Spleen (tissue), 11 donors: ENCODE results near the gene DLG1. TPM values are rescaled to one million over a fixed set of nuclear protein-coding genes. Genes with fewer than 3 reads are reported as not detected.

Source experiments
- DNase-seq: peaks from one replicate; pipeline ENCODE4 v3.0.0-alpha.2; 2020
- H3K27ac ChIP-seq, 8 donors: fragments of 200-600 bp; sonication (generic) in 7 of 8; 1 replicate in 4 of 8; 2 replicates in 4 of 8; pipeline versions ENCODE4 v1.5.0 to v1.8.0; 2016 to 2021; ENCODE audit warnings: inconsistent platforms in 4 of 8, mild to moderate bottlenecking in 4 of 8, moderate library complexity in 1 of 8
- H3K27me3 ChIP-seq, 7 donors: fragments of 200-600 bp; sonication (generic) in 6 of 7; replicated peaks in 1 of 7; 1 replicate in 4 of 7; 2 replicates in 3 of 7; pipeline versions ENCODE4 v1.5.0 to v1.8.0; 2016 to 2021; ENCODE audit warnings: inconsistent platforms in 3 of 7, mild to moderate bottlenecking in 1 of 7
- H3K36me3 ChIP-seq, 6 donors: fragments of 200-600 bp; sonication (generic) in 5 of 6; 1 replicate in 4 of 6; 2 replicates in 2 of 6; pipeline versions ENCODE4 v1.5.0 to v1.8.0; 2016 to 2021; ENCODE audit warnings: inconsistent platforms in 2 of 6
- H3K4me1 ChIP-seq, 6 donors: fragments of 200-600 bp; sonication (generic) in 5 of 6; 1 replicate in 3 of 6; 2 replicates in 3 of 6; pipeline versions ENCODE4 v1.5.0 to v1.8.0; 2016 to 2021; ENCODE audit warnings: inconsistent platforms in 3 of 6
- H3K4me3 ChIP-seq, 8 donors: fragments of 200-600 bp; sonication (generic) in 7 of 8; 1 replicate in 4 of 8; 2 replicates in 4 of 8; pipeline versions ENCODE4 v1.5.0 to v1.8.0; 2016 to 2021; ENCODE audit warnings: inconsistent platforms in 4 of 8, mild to moderate bottlenecking in 4 of 8, moderate library complexity in 2 of 8
- H3K9me3 ChIP-seq, 8 donors: fragments of 200-600 bp; sonication (generic) in 7 of 8; 1 replicate in 4 of 8; 2 replicates in 4 of 8; pipeline versions ENCODE4 v1.5.0 to v1.8.0; 2016 to 2021; ENCODE audit warnings: inconsistent platforms in 4 of 8
- POLR2A ChIP-seq, 3 donors: fragments of 450-650 bp; IDR thresholded peaks; one replicate each; pipeline ENCODE4 v1.5.1; 2017; ENCODE audit warnings: antibody characterized with exemption in 3 of 3, mild to moderate bottlenecking in 1 of 3
- POLR2AphosphoS5 ChIP-seq, 3 donors: sonication (generic); formaldehyde crosslinking; IDR thresholded peaks; one replicate each; pipeline ENCODE4 v1.5.1; 2017; ENCODE audit warnings: antibody characterized with exemption in 3 of 3
- whole genome bisulfite sequencing, 5 donors: extraction: QIAGEN DNeasy Blood & Tissue Kit in 3 of 5; methylation state at CpG; one replicate each; pipeline versions ENCODE4 v1.1.5 to v1.1.7; 2013 to 2018; 5-methylcytosine and 5-hydroxymethylcytosine counted together
- intact Hi-C: fragments of 100-400 bp; cut with DNase I; formaldehyde crosslinking; loops from one replicate; pipeline ENCODE4 v1.15.0; 2023; ENCODE audit warnings: low total_unique reads
- polyA plus RNA-seq, 3 donors: library from polyadenylated mRNA; stranded (reverse); fragments of 200-250 nt; gene quantifications; one replicate each; pipeline ENCODE4 v1.2.1, GENCODE V29; 2013
- total RNA-seq, 7 donors: library from RNA; depleted of rRNA in 3 of 7; stranded (reverse); fragments of >200 nt in 3 of 7; fragmentation: NEBNext Ultra II Directional in 4 of 7; extraction: Animal tissue kit (Norgen Biotek cat#: 25700) in 4 of 7; gene quantifications; one replicate each; pipeline versions ENCODE4 v1.1.0 to v1.2.1, GENCODE V29; 2016 to 2021
- TF ChIP-seq, protein P1 (sequence below), 11 experiments: fragments of 200-600 bp in 7 of 11; fragments of 450-650 bp in 4 of 11; sonication (generic) in 4 of 11; IDR thresholded peaks in 8 of 11; conservative IDR thresholded peaks in 3 of 11; 1 replicate in 7 of 11; 2 replicates in 4 of 11; pipeline versions ENCODE4 v1.4.0 to v1.8.0; 2016 to 2021; ENCODE audit warnings: antibody characterized with exemption in 11 of 11, inconsistent platforms in 4 of 11, mild to moderate bottlenecking in 1 of 11
- donor health status: healthy with polysubstance abuse.
- donor health status: DM: no; HTN: no; CAD: no; lungs with moderate emphysema.
- donor health status: DM: no; HTN: no; CAD: no.
- donor health status: Bipolar disorder and iron deficiency.
- donor health status: healthy.
- donor health status: DM: no; HTN: no; CAD: no.
- donor health status: DM: yes; HTN: yes; CAD: no.

DLG1 gene
- total and polyA plus RNA-seq, 10 donors, result 11.0 to 92.3 (median 59.1) TPM

DNA sequence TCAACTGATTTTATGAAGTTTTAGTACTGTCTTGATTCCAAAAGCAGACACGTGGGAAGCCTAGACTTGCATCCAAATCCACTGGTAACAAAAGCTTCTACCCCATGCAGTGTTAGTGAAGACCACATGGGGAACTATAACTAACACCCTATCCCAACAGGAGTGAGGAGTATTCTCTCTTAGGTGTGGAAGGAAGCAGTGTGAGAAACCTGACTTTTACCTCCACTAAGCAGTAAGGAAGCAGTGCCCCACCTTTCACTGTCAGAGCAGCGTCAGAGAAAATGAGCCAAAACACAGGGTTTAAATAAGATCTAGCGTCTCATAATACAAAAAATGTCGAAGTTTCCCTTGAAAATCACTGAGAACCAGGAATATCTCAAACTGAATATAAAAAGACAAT, 60.5 kb downstream of the DLG1 start:
- Histone ChIP-seq H3K36me3 (peaks cover 0 to 21% (median 8%) of the 10 kb centered on the region in 6 donors), H3K27me3 (no peaks in the 10 kb centered on the region), H3K27ac (no peak overlapping the region), H3K4me1 (peaks cover 0 to 21% (median 5%) of the 10 kb centered on the region in 6 donors), H3K4me3 (no peak overlapping the region), H3K9me3 (peaks cover 10 to 36% (median 30%) of the 10 kb centered on the region in 8 donors)
- intact Hi-C loops, result no loop called here
- no peak for DNase-seq
- WGBS, 5 donors, result 93 to 100% (median 95%) methylated on average over 4 of the region's 4 CpGs
- TF ChIP-seq POLR2A (IDR thresholded peaks at IDR 0.05) (no peak), POLR2AphosphoS5 (IDR thresholded peaks at IDR 0.05) (no peak)
- TF ChIP-seq, protein P1, sequence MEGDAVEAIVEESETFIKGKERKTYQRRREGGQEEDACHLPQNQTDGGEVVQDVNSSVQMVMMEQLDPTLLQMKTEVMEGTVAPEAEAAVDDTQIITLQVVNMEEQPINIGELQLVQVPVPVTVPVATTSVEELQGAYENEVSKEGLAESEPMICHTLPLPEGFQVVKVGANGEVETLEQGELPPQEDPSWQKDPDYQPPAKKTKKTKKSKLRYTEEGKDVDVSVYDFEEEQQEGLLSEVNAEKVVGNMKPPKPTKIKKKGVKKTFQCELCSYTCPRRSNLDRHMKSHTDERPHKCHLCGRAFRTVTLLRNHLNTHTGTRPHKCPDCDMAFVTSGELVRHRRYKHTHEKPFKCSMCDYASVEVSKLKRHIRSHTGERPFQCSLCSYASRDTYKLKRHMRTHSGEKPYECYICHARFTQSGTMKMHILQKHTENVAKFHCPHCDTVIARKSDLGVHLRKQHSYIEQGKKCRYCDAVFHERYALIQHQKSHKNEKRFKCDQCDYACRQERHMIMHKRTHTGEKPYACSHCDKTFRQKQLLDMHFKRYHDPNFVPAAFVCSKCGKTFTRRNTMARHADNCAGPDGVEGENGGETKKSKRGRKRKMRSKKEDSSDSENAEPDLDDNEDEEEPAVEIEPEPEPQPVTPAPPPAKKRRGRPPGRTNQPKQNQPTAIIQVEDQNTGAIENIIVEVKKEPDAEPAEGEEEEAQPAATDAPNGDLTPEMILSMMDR (IDR thresholded peaks at IDR 0.05 in 8 of 11, conservative IDR thresholded peaks at IDR 0.05 in 3 of 11), result no peak

DNA sequence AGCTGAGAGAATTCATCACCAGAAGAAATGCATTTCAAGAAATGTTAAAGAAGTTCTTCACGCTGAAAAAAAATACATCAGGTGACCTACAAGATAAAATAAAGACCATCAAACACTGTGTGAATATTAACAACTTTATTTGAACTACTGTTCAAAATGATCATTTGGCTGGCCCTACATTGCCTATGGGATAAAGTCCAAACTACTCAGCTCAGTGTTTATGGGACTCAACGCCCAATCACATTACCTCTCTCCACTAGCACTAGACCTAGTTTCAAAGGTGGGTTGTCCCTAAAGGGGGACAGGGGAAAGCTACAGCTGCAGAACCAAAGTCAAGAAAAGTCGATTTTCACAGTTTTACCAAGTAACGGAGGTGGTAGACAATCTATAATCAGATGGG, 62.0 kb downstream of the DLG1 start:
- Histone ChIP-seq H3K4me3 (no peak overlapping the region), H3K9me3 (peaks cover 7 to 21% (median 15%) of the 10 kb centered on the region in 8 donors), H3K27me3 (no peaks in the 10 kb centered on the region), H3K4me1 (peaks cover 0 to 26% (median 5%) of the 10 kb centered on the region in 6 donors), H3K27ac (no peak overlapping the region), H3K36me3 (peaks cover 0 to 16% (median 6%) of the 10 kb centered on the region in 6 donors)
- intact Hi-C loops, result no loop called here
- 95 to 98% (median 96%) methylated on average over 4 of the region's 4 CpGs for WGBS, 5 donors
- TF ChIP-seq, protein P1 (IDR thresholded peaks at IDR 0.05 in 8 of 11, conservative IDR thresholded peaks at IDR 0.05 in 3 of 11), result no peak
- no peak for TF ChIP-seq POLR2A (IDR thresholded peaks at IDR 0.05)
- TF ChIP-seq POLR2AphosphoS5 (IDR thresholded peaks at IDR 0.05), result no peak
- DNase-seq, result no peak

- no peaks in the 10 kb centered on the region for H3K27me3 ChIP-seq
- intact Hi-C loops, result no loop called here
- WGBS, 5 donors, result 79 to 94% (median 92%) methylated on average over 4 of the region's 4 CpGs
- H3K27ac ChIP-seq, result no peak overlapping the region
- H3K4me1 ChIP-seq, result peaks cover 0 to 26% (median 5%) of the 10 kb centered on the region in 6 donors
- H3K36me3 ChIP-seq, result peaks cover 0 to 16% (median 6%) of the 10 kb centered on the region in 6 donors
- H3K9me3 ChIP-seq, result peaks cover 0 to 11% (median 10%) of the 10 kb centered on the region in 8 donors
- TF ChIP-seq, protein P1 (IDR thresholded peaks at IDR 0.05 in 8 of 11, conservative IDR thresholded peaks at IDR 0.05 in 3 of 11), result no peak
- TF ChIP-seq POLR2A (IDR thresholded peaks at IDR 0.05), result no peak
- no peak for TF ChIP-seq POLR2AphosphoS5 (IDR thresholded peaks at IDR 0.05)
- no peak for DNase-seq
- no peak overlapping the region for H3K4me3 ChIP-seq
Measured at GRCh38 chr3:197234947-197235914, 63.2 kb downstream of the DLG1 start.

- H3K4me1 ChIP-seq, result peaks cover 0 to 27% (median 15%) of the 10 kb centered on the region in 6 donors
- peaks cover 0 to 16% (median 6%) of the 10 kb centered on the region in 6 donors for H3K36me3 ChIP-seq
- peaks cover 0 to 11% (median 9%) of the 10 kb centered on the region in 8 donors for H3K9me3 ChIP-seq
- 93 to 97% (median 96%) methylated on average over 7 of the region's 7 CpGs for WGBS, 5 donors
- TF ChIP-seq POLR2A (IDR thresholded peaks at IDR 0.05) (no peak), POLR2AphosphoS5 (IDR thresholded peaks at IDR 0.05) (no peak)
- TF ChIP-seq, protein P1 (IDR thresholded peaks at IDR 0.05 in 8 of 11, conservative IDR thresholded peaks at IDR 0.05 in 3 of 11), result no peak
- H3K27ac ChIP-seq, result no peak overlapping the region
- intact Hi-C loops, result no loop called here
- no peaks in the 10 kb centered on the region for H3K27me3 ChIP-seq
- H3K4me3 ChIP-seq, result no peak overlapping the region
- no peak for DNase-seq
Measured at GRCh38 chr3:197231321-197231720, 67.1 kb downstream of the DLG1 start.
